ENCODE measurements around the gene ZDHHC13.
"Not testable (repeated sequence)": the region's sequence is repeated elsewhere in the genome, so short reads cannot be mapped to it uniquely, and the experiment has no call there.

ZDHHC13 gene

GRCh38 chr11:19101796-19102520 lies 15.0 kb upstream of the ZDHHC13 start:
- DNase-seq: no peak

GRCh38 chr11:19102521-19102900 lies 14.5 kb upstream of the ZDHHC13 start:
- DNase-seq: no peak

- no peak for DNase-seq
These were observed 12.0 kb upstream of the ZDHHC13 start for GRCh38 chr11:19105011-19105410.

GRCh38 chr11:19107125-19107524 lies 9.8 kb upstream of the ZDHHC13 start:
- no peak for DNase-seq

GRCh38 chr11:19110295-19110694 lies 6.7 kb upstream of the ZDHHC13 start:
- DNase-seq: no peak

- no peak for DNase-seq
These were observed 5.2 kb upstream of the ZDHHC13 start for GRCh38 chr11:19111809-19112208.

- no peak for DNase-seq
These were observed 545 bp upstream of the ZDHHC13 start for GRCh38 chr11:19116276-19116970.

- DNase-seq: no peak
These were observed 761 bp downstream of the ZDHHC13 start for GRCh38 chr11:19117760-19118097.

GRCh38 chr11:19121646-19122045 lies 4.7 kb downstream of the ZDHHC13 start:
- no peak for DNase-seq

GRCh38 chr11:19122960-19123615 lies 6.1 kb downstream of the ZDHHC13 start:
- no peak for DNase-seq

GRCh38 chr11:19126562-19127325 lies 9.8 kb downstream of the ZDHHC13 start:
- not testable (repeated sequence) for DNase-seq

- DNase-seq: no peak
These were observed 17.0 kb downstream of the ZDHHC13 start for GRCh38 chr11:19134004-19134403.

GRCh38 chr11:19136884-19137283 lies 19.9 kb downstream of the ZDHHC13 start:
- DNase-seq: not testable (repeated sequence)

GRCh38 chr11:19145319-19145718 lies 28.4 kb downstream of the ZDHHC13 start:
- DNase-seq: no peak

- DNase-seq: no peak
These were observed 39.9 kb downstream of the ZDHHC13 start for GRCh38 chr11:19156892-19157291.

- no peak for DNase-seq
These were observed 43.9 kb downstream of the ZDHHC13 start for GRCh38 chr11:19160847-19161246.

GRCh38 chr11:19161651-19162050 lies 44.7 kb downstream of the ZDHHC13 start:
- no peak for DNase-seq

- no peak for DNase-seq
These were observed 46.1 kb downstream of the ZDHHC13 start for GRCh38 chr11:19162951-19163505.

- no peak for DNase-seq
These were observed 46.6 kb downstream of the ZDHHC13 start for GRCh38 chr11:19163617-19164016.

- DNase-seq: no peak
These were observed 47.4 kb downstream of the ZDHHC13 start for GRCh38 chr11:19164230-19164855.

GRCh38 chr11:19164881-19165280 lies 47.9 kb downstream of the ZDHHC13 start:
- DNase-seq: no peak

GRCh38 chr11:19168090-19168489 lies 51.1 kb downstream of the ZDHHC13 start:
- no peak for DNase-seq
